Stimulated activated CD4-positive, alpha-beta T cell treated with anti-CD3 and anti-CD28 coated beads, Interleukin-1b, Interleukin-23, amount 100 ng/mL, for 1 hour (primary cell): ENCODE data around the gene FOXG1.

Source experiments
- DNase-seq, 2 donors: peaks; one replicate each; pipeline ENCODE4 v3.0.0-alpha.2; 2020; ENCODE audit warnings: low read depth in 2 of 2

Gene FOXG1

DNA sequence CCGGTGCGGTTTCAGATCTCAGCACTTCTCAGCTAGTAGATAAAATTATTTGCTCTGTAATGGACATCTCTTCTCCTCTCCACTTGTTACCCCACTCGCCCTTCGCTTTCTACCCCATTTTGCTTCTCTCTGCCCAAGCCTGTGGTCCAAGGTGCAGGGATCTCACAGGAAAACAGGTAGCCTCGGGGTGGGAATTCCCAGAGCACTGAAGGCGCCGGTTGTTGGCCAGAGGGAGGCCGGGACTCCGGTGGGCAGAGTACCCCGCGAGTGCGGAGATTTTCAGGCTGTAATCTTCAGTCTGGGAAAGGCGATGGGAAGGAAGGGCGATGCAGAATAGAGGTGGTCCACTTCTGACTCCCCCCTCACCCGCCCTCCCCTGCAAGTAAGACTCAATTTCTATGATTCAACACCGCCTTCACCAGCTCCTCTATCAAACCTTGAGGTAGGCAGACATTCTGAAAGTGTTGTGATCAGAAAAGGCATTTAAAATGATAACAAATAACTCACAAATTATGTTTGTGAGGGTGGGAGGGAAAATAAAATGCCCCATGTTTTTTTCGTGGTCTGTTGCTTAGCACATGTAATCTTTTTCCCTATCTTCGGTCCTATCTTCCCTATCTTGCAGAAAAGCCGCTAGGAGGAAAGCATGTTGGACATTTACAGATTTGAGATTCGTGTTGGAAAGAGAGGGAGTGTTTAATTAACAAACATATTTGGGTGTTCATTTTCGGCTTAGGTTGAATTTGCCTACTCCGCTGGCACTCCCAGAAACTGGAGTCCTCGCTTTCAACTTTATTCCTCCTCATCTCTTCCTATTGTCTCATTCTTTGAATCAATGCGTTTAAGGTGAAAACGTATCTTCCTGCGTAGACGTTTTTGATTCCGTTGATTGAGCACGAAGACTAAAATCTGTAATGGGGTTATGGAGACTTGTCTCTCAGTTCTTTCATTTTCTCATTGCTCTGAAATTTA, 8.5 kb downstream of the FOXG1 start:
- DNase-seq, result no peak

DNA sequence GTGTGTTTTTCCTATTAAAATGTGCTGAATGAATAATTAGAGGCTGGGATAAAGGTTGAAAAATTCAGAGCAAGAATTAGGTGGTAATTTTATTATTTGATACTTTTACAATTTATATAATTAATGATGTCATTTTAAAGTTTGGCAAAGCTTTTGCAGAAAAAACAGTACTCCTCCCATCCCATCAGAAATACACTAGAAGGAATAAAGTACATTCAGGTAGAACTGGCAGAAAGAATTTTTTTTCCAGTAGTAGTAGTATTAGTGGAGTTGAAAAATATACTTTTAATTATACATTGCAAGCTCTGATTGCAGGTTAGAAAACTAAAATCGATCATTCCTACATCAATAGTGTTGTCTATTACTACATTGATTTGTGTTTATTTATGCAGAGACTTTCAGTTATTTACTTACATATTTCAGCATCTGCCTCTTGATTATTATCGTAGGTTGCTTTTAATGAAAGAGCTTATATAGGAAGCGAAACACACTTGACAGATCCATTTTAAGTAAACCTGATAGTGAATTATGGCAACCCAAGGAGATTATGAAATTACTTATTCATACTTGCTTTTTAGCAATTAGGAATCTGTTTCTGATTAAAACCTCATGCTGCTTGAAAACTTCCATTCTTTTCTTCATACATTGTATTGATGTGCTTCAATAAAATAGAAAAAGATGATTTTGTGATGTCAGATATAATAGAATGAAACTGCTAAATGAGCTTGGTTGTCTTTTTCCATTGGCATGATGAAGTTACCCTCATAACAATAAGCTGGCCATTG, 10.1 kb downstream of the FOXG1 start:
- DNase-seq, result no peak

- DNase-seq, result no peak
Measured at GRCh38 chr14:28777471-28778137, 11.0 kb downstream of the FOXG1 start.

DNA sequence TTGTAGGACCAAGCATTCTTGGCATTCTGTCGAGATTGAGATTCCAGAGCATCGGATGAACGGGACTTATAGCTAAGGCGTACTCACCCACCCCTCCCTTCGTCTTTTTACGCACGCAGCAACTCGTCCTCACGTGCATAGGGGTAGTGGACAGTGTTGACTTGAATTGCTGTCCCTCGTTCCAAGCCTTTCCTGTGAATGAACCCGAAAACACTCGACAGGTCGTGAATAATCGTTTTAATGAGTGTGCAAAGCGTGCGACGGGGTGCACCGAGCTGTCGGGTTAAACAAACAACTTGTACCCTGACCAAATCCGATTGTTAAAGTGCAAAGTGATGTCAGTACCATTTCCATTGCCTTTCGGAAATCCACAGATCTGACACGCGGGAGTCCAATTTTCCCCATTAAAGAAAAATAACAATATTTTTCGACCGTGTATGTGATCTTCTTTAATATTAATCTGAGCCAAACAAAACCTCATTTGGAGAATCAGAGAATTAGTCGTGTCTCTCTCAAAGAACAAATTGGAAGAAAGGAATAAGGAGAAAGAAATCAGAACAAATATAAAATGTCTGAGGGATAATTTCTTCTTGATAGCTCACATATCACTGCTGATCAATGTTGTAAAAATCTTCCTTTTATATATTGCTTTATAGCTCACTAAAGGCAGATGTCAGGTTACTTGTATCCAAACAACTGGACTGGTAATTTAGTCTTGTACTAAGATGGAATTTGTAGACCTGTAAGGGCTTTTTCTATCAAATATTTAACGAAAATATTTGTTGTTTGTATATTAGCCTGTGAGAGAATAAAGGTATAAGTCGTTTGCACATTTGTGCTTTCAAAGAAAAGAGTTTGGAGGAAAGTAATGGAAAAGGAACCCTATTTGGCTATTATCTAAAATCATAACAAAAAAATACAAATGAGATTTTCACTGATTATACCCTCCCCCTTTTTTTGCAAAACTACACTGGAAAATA, 11.8 kb downstream of the FOXG1 start:
- no peak for DNase-seq

DNA sequence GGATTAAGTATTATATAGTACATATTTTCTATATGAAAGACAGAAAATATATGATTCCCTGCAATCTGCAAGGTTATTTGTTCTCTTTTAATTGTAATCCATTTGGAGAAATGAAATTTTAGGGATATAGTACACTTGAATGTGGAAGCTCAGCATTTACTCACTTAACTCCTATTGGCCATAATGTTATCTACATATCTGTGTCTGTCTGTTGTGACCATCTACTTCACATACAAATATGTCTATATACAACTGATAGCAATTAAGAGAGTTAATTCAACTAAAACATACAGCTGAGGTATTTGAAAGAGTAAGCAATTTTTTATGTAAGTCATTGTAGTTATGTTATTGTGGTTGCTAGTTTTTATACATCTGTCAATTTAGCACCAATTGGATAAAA, 12.9 kb downstream of the FOXG1 start:
- DNase-seq, result no peak

GRCh38 chr14:28780843-28781820, 14.5 kb downstream of the FOXG1 start:
- no peak for DNase-seq

DNA sequence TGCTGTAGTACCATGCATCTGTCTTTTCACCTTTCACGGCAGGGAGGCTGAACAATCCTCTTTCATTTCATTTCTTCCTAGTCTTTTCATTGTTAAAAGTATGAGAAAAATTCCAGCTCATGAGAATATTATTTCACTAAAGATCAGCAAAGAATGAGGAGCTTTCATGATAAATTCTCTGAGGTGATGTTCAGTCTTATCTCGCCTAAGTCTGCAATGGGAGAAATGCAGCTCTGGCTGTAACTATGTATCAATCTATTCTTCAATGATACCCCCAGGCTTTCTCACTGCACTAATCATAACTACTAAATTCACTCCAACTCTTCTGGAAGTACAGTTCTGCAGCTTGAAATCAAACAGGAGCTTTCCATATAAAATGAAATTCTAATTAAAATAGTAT, 15.7 kb downstream of the FOXG1 start:
- no peak for DNase-seq

DNA sequence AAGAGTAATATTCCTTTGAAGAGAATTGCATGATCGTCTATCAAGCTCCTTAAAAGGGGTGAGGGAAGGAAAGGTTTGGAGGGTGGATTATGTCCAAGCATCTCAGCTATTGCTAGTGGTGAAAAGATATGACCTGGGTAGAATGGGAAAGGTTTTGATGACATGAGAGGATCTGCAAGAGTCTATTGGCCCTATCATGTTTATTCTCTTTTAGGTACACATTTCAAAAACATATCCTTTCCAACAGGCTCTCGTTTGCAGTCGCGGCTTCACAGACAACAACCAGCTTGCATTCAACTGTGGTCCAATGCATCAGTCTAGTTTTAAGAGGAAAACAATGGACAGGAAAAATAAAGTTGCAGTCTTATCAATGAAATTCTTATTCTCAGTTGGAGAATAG, 17.1 kb downstream of the FOXG1 start:
- no peak for DNase-seq

- DNase-seq, result no peak
Measured at GRCh38 chr14:28784096-28785048, 17.8 kb downstream of the FOXG1 start.

DNA sequence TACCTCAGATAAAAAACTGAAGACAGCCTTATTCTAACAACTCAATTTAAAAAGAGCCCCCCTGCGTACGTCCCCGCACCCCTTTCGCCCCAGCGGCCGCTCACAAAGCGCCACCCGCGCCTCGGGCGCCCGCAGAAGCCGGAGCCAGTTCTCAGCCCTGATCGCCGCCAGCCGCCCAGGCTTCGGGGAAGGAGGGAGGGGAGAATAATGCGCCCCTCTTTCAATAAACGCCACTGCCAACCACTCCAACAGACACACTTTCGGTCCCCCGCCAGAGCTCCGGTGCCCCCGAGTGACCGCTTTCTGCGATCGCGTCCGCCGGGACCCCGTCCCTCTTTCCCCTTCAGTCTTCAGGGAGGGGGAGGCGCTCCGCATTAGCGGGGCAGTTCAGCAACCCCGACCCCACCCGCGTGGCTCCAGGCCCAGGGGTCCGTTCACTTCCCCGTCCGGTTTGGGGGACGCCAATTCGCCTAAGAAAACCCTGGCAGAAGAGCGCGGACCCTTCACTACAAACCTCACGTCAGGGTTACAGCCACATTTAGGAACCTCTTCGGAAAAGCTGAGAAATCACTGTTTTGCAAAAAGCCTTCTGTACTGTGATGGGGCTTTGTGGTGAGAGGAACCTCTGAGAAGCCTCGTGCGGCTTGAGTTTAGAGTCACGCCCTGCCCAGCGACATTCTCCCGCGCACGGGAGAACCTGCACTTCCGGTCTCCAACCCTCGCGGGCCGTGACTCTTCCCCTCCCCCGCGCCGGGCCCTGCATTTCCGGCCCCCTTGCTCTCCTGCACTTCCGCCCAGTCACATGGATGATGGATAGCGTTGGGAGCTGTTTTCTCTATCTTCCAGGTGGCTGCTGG, 18.7 kb downstream of the FOXG1 start:
- DNase-seq, result no peak

DNA sequence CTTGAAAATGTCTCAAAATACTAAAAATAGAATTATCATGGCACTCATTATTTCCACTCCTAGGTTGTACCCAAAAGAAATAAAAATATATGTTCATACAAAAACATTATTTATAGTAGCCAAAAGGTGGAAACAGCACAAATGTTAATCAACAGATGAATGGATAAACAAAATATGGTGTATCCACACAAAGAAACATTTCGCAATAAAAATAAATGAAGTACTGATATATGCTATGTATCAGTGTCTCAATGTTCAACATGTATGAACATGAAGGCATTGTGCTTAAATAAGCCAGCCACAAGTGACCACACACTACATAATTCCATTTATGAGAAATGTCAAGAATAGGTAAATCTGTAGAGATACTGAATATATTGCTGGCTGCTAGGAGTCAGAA, 40.9 kb downstream of the FOXG1 start:
- DNase-seq, result no peak

DNA sequence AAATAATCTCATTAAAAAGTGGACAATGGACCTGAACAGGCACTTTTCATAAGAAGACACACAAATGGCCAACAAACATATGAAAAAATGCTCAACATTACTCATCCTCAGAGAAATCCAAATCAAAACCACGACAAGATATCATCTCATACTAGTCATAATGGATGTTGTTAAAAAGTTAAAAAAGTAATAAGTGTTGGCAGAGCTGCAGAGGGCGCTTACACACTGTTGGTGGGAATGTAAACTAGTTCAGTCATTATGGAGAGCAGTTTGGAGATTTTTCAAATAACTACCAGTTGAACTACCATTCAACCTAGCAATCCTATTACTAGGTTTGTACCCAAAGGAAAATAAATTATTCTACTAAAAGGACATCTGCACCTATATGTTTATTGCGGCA, 47.2 kb downstream of the FOXG1 start:
- DNase-seq, result no peak
